GM19324 (cell line): ENCODE data around the gene MMP24.

ENCODE experiments used
- ATAC-seq: cut with Tn5 transposase; IDR thresholded peaks from one replicate; pipeline ENCODE4 v1.9.1; 2021; ENCODE audit warnings: mild to moderate bottlenecking, moderate library complexity; ENCODE audit not compliant: unreplicated experiment, low FRiP score

Gene MMP24

GRCh38 chr20:35290887-35291417, 64.5 kb downstream of the MMP24 start:
- ATAC-seq, result no peak

DNA sequence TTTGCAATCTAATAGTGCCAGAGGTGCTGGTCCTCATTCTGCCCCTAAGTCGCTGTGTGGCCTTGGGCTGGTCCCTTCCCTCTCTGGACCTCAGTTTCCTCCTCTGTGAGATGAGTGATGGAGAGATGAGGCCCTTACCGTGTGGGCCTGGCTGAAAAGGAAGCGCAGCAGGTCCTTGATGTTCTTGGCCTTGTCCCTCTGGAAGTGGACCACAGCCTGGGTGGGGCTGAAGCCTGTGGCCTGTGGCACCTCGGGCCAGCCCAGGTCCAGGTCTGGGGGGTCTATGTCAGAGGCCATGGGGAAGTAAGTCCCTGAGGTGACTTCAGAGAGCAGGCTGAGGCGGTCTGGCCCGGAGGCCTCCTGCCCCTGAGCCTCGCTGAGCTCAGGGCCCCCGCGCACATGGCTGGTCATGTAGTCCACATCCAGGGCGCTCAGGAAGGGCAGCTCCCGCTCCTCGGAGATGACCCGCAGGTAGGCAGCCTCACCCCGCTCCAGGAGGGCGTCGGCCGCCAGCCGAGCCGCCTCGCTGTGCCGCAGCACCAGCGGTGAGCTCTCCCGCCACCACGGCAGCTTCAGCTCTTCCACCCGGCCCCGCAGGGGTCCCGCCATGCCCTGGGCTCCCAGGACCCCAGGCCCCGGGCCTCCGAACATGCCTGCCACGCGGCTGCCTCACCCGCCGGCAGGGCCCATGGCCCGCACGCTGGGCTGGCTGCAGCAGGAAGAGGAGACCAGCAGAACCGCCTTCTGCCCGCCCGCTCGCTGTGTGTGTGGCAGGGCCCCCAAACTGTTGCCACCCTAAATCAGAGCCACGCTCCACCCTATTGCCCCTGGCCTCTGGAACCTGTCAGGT, 65.4 kb downstream of the MMP24 start, which contains the start of gene FAM83C:
FAM83C (minus strand) TSS at position 772 of the 850 bp plus-strand sequence; CDS start at position 651, 121 bp downstream.
- ATAC-seq, result no peak

GRCh38 chr20:35292504-35293285, 66.2 kb downstream of the MMP24 start:
- ATAC-seq, result no peak

DNA sequence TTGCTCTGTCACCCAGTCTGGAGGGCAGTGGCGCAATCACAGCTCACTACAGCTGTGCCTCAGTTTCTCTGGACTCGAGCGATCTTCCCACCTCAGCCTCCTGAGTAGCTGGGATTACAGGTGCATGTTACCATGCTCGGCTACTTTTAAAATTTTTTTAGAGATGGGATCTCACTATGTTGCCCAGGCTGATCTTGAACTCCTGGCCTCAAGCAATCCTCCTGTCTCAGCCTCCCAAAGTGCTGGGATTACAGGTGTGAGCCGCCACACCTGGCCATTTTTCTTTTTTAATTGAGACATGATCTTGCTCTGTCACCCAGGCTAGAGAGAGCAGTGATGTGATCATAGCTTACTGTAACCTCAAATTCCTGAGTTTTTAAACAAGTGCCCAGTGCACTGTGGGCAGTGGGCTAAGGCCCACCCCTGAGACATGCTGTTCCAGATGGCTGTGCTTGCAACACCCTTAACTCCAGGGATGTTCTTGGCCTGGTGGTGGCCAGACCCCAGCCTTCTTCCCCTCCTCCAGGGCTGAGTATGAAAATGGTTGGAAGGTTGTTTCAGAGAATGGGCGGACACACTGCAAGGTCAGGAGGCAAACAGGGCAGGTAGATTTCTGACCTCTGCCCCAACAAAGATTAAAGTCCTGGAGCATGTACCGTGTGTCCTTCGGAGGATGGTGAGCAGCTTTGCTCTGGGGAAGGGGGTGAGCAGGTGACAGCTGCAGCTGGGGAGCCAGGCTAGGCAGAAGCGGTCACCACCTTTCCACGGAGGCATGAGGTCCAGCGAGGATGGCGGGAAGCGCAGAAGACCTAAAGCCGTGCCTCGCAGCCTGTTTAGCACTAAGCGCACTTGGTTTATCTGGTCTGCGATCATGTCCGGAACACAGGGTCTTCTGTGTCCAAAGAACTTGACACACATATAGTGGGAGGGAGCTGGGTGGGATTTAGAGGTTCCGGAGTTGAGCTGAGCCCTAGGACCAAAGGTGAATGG, 67.1 kb downstream of the MMP24 start:
- no peak for ATAC-seq

GRCh38 chr20:35294293-35294685, 67.8 kb downstream of the MMP24 start:
- no peak for ATAC-seq

GRCh38 chr20:35295058-35295457, 68.6 kb downstream of the MMP24 start:
- ATAC-seq, result no peak

DNA sequence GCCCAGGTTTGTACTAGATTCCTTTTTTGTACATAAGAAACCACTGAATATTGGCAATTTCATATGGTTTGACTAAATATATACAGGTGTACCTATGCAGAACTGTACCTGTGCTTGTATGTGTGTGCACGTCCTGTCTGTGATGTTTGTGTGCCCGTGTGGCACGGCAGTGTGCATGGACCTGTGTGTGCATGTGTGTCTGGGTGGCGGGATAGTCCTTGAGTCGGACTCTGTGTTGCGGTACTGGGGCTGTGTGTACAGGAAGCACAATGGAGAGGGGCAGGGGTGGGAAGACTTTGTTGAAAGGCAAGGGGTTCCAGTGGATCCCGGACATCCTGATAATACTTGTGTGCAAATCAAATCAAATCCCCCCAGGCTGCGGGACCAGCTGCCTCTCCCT, 69.2 kb downstream of the MMP24 start:
- ATAC-seq, result no peak

- no peak for ATAC-seq
Observed at GRCh38 chr20:35296101-35296554, 69.6 kb downstream of the MMP24 start.

- ATAC-seq, result no peak
Observed at GRCh38 chr20:35297155-35297554, 70.7 kb downstream of the MMP24 start.

DNA sequence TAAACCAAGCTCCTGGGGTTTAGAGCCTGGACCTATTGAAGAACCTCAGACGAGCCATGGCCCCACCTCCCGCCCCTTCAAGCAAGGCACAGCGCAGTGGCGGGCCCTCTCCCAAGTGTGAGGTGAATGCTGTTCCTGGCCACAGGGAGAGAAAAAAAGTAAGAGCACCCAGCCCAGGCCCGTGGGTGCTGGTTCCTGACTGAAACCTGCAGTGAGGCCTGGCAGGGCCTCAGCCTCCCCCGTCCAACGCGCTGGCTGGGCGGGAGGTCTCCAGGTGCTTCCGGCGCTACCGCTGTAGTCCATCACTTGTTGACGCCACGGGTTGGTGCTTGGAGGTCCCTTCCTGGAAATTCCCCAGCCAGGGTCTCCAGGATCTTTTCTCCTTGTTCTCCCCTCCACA, 71.2 kb downstream of the MMP24 start:
- no peak for ATAC-seq

DNA sequence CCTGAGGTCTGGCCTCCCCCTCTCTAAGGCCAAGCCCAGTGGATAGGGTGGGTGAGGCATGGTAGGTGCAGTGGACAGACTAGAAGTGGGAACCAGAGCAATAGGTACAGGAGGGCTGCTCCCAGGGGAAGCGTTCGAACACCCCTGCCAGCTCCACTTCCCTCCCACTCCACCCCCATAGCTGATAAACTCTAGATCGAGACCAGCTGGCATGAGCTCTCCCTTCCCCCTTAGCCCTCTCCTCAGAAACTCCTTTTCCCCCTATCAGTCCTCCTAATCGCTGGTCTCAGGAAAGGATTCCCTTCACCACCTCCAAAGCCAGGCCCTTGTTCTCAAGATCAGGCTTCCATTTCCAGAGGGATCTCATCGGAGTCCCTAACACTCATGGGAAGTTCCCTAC, 71.8 kb downstream of the MMP24 start:
- no peak for ATAC-seq

DNA sequence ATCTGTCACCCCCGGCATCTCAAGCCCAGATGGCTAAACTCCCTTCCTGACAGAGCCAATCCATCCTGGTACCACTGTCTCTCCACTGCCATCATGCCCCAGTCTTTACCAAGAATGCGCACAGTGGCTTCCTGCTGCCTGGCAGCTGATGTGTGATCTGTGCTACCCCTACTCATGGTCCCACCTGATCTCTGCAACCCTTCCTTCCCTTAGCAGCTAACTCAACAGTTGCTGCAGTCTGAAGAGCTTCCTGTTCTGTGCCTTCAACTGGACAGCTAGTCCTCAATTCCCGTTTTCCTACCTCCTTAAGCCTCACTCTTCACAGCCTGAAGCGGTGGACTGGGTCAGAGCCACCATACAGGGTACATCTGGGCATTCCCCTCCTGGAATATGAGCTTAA, 73.3 kb downstream of the MMP24 start:
- no peak for ATAC-seq

DNA sequence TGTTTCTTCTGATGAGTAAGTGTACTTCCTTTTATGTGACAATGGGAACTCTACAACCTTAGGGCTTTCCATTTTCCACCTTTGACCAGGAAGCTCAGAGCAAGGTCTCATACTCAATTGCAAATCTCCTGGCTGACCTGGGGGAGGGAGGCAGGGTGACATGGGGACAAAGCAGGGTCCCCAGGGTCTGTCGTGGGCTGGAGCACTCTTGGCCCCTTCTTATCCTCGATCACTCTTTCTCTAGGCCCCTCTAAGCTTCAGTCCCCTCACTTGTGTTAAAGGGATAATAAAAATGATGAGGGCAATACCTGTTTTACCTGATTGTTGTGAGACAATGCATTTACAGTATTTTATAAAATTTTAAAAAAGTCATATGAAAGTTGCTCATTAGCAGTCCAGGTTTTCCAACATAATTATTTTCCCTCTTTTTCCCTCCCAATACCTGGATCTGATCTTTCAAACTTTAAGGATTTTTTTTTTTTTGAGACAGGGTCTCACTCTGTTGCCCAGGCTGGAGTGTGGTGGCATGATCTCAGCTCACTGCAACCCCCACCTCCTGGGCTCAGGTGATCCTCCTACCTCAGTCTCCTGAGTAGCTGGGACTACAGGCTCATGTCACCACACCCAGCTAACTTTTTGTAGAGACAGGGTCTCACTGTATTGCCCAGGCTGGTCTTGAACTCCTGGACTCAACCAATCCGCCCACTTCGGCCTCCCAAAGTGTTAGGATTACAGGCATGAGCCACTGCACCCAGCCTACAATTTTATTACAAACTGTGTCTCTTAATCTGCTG, 74.2 kb downstream of the MMP24 start:
- ATAC-seq, result no peak

GRCh38 chr20:35301426-35301825, 74.9 kb downstream of the MMP24 start:
- no peak for ATAC-seq

DNA sequence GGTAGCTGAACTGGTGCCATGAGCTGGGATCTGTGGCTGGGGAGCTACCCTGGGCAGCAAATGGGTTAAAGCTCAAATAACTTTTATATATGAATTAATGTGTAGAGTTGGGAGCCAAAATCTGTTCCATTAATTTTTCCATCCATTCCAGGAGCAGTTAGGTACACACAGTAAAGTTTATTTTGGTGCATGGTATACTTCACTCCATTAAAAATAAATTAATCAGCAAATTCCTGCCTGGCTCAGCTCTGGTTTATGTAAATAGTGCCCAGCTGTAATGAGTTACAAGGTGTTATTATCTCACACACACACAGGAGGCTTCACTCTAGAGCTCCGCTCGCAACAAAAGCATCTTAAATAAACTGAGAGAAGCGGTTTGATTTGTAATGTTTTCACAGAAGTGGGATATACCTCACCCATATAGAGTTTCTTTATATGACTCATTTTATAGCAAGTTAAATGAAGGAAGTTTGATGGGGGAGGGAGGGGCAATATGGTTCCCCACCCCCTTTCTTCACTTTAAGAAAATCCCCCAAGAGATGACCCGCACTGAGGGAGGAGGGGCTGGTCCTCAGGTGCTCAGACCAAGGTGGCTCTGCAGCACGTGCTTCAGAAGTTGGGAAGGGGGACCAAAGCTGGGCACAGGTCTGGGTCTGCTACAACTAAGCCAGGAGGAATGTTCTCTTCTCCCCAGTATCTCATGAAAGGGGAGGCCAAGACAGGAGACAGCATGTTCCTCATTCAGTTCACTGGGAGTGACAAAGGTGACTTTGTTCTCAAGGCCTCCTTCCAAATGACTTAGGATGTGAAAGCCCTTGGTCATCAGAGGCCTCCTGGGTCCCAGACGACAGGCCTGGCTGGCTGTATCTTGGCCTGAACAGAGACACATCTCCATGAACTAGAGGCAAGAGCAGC, 76.2 kb downstream of the MMP24 start:
- no peak for ATAC-seq

DNA sequence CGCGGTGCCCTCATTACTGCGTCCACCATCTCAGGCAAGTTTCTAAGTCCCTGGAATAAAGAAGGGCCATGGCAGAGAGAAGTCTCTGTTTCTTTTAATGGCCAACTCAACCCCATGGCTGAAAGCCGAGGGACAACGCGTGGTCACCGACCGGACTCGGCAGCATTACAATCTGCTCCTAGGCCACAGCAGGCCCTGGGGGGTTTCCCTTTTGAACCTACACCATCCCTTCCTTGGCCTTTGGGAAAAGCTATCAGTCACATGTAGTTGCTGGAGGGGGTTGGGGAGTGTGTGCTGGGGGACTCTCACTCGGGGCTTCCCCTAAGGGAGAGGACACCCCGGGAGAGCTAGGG, 76.9 kb downstream of the MMP24 start:
- ATAC-seq, result no peak

- no peak for ATAC-seq
Observed at GRCh38 chr20:35303735-35304491, 77.4 kb downstream of the MMP24 start.

DNA sequence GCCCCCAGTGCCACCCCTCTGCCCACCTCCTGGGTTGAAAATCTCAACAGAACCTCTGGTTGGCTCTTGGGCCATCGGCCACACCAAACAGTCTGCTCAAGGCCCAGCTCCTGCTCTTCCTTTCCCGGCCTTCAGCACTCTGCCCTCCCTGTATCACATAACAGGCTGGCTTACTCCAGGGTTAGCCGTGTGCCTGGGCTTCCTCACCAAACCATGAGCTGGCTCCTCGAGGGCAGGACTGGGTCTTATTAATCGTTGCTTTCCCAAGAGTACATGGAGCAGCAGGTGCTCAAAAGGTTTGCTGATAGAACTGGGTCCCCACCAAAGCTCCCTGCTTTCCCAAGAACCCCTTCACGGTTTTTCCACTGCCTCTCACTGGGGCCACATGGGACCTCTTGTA, 78.5 kb downstream of the MMP24 start:
- no peak for ATAC-seq
